SK-MEL-5 (cell line): ENCODE data around the gene COCH. TPM values are rescaled to one million over a fixed set of nuclear protein-coding genes. Genes with fewer than 3 reads are reported as not detected.
"Not testable (repeated sequence)": the region's sequence is repeated elsewhere in the genome, so short reads cannot be mapped to it uniquely, and the experiment has no call there.

Experiments used
- DNase-seq: peaks from one replicate; pipeline ENCODE4 v3.0.0-alpha.2; 2016; ENCODE audit warnings: low read depth, low spot score
- in situ Hi-C: cut with HindIII; loops from 2 replicates; pipeline ENCODE4 v1.10.0; 2016; ENCODE audit warnings: low sequenced_read_pairs, high pct_unique_total_duplicates, low pct_unique_long_range_greater_than_20kb
- total RNA-seq: library from RNA; depleted of rRNA; stranded (reverse); fragments of >200 nt; shearing (Covaris generic); gene quantifications from 2 replicates; pipeline ENCODE4 v1.2.3, GENCODE V29; 2014

Gene COCH
- total RNA-seq, 1 experiment from 2014 or later = 0.92 TPM

- no peak for DNase-seq
- in situ Hi-C loops = no loop called here
These were observed 1.8 kb upstream of the COCH start for GRCh38 chr14:30872602-30873001.

DNA sequence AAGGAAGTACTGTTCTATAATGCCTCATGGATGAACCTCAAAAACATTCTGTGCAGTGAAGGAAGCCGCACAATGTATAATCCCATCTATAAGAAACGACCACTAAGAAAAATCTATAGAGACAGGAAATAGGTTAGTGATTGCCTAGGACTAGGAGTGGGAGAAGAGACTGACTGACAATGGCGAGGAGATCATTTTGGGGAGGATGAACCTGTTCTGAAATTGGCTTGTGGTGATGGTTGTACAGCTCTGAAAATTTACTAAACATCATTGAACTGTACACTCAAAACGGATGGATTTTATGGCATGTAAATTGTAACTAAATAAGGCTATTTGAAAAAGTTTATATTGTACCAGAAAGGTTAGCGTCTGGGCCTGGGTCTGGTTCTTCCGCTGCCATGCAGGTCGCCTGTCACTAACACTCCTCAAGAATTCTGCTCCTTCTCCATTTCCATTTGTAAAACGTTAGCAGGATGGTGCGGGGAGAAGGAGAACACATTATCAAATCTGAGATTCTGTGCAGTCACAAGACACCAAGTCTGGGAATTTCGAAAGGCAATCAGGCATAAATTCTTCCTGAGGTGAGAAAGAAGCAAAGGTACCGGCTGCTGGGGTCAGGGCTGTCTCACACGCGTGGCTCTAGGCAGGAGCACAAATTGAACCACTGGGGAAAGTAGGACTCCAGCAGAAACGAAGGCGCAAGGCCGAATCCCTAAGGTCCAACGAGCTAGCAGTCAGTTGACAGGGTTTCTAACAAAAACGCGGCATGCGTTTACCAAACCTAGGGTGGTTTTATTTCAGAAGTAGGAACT lies 845 bp upstream of the COCH start:
- in situ Hi-C loops = no loop called here

GRCh38 chr14:30874999-30875787 lies 834 bp downstream of the COCH start:
- DNase-seq = no peak
- in situ Hi-C loops = no loop called here

More for the DNA sequence above, 845 bp upstream of the COCH start:
- no peak for DNase-seq

- in situ Hi-C loops = no loop called here
- no peak for DNase-seq
These were observed 1.4 kb downstream of the COCH start for GRCh38 chr14:30875788-30876053.

DNA sequence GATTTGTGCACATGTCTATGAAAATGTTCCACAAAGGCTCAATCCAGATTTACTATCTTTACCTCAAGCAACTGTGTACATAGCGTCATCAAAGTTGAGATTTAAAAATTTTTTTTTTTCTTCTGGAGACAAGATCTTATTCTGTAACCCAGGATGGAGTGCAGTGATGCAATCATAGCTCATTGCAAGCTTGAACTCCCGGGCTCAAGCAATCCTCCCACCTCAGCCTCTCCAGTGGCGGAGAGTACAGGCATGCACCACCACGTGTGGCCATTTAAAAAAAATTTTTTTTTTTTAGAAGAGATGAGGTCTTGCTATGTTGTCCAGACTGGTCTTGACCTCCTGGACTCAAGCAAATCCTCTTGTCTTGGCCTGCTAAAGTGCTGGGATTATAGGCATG lies 2.3 kb downstream of the COCH start:
- in situ Hi-C loops = no loop called here

DNA sequence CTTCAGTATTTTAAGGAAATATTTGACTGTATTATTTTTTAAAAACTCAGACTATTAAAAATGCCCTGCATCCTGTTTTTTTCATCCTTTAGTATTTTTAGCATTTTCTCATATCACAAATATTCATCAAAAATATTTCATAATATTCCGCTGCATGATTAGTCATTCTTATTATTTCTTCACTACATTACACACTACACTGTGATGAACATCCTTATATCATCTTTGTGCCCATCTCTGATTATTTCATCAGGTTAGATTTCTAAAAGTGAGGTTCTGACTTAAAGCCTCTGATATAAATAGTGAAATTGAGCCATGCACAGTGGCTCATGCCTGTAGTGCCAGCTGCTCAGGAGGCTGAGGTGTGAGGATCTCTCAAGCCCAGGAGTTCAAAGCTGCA lies 8.1 kb downstream of the COCH start:
- no peak for DNase-seq
- in situ Hi-C loops = no loop called here

More for the DNA sequence above, 2.3 kb downstream of the COCH start:
- no peak for DNase-seq

- in situ Hi-C loops = no loop called here
- no peak for DNase-seq
These were observed 9.3 kb downstream of the COCH start for GRCh38 chr14:30883508-30884294.

DNA sequence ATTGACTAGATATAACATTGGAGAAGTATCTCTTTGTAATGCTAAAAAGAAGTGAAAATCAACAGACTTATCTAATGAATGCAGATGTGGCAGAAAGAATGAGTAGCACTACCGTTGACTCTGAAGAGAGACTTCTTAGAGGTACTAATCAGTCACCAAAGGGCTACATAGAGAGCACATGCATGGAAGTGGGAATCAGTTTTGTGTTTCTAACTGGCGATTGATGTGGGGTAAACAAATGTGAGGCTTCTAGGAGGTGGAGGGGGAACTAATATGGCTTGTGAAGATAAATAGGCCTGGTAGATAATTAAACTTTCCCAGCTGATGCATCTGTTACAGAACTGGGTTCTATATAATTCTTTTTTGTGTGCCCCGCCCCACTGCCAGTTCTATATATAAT lies 10.5 kb downstream of the COCH start:
- in situ Hi-C loops = no loop called here

GRCh38 chr14:30885840-30886740 lies 11.7 kb downstream of the COCH start:
- in situ Hi-C loops = no loop called here
- DNase-seq = no peak

More for the DNA sequence above, 10.5 kb downstream of the COCH start:
- DNase-seq = no peak

DNA sequence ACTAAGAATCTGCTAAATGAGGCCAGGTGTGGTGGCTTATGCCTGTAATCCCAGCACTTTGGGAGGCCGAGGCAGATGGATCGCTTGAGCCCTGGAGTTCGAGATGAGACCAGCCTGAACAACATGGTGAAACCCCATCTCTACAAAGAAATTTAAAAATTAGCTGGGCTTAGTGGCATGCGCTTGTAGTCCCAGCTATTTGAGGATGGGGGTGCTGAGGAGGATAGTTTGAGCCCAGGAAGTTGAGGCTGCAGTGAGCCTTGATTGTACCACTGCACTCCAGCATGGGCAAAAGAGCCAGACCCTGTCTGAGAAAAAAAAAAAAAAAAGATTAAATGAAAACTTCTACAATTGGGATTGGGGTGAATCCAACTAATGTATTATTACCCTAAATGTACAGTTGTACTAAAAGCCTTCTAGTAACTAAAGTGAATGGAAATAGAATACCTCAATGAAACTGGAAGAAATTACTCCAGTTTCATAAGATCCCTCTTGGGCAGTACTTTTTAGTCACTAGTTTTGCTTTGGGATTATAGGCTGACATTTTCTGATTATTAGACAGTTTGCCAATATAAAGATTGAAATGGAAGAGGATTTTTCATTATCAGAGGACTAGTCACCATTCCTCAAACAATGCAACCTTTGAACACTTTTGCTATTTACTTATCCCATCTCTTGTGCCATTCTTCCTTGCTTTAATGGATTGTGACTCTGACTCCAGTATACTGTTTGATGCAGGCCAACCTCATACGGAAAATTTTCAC lies 14.3 kb downstream of the COCH start:
- DNase-seq = no peak
- in situ Hi-C loops = no loop called here

- no peak for DNase-seq
- in situ Hi-C loops = no loop called here
These were observed 14.9 kb downstream of the COCH start for GRCh38 chr14:30889244-30889594.

DNA sequence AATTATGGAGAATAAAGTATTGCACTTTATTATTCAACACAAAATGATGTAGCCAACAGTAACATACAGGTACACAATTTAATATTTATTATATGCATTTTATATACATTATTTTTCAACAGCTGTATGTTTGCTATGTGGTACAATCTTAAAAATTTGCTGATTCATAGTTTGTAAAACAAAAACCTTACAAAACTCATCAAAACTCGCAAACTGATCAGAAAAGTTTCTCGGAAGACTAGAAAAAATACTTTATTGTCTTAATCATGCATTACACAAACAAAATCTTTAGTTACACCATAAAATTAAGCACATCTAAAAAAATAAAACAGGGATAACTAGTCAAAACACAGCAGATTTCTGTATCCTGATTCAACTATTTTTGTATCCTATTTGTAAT lies 19.5 kb downstream of the COCH start:
- DNase-seq = no peak
- in situ Hi-C loops = no loop called here

DNA sequence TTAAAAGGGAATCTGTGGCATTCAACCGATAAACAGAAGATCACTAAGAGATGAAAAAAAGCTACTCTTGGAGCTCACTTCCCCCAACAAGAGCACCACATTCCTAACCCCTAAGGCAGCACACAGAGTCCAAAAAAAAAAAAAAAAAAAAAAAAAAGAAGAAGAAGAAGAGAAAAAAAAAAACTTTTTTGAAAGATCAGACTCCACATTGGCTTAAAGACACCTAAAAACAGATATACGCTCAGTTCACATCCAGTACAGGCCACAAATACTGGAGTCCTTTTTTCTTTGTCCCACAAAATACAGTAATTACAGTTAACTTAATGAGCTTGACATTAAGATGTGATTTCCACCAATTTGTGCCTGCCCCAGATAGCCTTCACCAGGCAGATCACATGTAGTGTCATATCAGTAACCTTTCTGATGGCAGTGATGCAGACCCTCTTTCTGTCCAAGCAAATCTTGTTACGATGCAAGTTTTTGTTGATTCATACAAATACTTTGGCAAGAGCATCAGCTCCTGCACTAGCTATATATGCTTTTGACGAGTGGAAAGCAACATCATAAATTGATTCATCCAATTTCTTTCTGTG lies 20.7 kb downstream of the COCH start:
- no peak for DNase-seq
- in situ Hi-C loops = no loop called here

DNA sequence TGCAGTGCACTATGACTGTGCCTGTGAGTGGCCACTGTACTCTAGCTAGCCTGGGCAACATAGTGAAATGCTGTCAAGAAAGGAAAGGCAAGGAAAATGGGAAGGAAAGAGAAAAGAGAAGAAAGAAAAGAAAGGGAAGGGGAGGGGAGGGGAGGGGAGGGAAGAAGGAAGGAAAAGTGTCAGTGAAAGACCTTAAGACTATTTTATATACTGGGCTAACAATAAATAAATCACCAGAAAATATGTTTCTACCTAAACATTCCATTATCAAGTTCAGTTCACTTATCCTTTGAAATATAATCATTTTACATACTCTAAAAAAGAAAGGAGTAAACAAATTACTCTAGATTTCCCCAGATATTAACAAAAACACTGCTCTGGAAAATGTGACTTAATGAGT lies 22.1 kb downstream of the COCH start:
- no peak for DNase-seq
- in situ Hi-C loops = no loop called here

- in situ Hi-C loops, DNase-seq: not testable (repeated sequence)
These were observed 22.8 kb downstream of the COCH start for GRCh38 chr14:30897121-30897520.

DNA sequence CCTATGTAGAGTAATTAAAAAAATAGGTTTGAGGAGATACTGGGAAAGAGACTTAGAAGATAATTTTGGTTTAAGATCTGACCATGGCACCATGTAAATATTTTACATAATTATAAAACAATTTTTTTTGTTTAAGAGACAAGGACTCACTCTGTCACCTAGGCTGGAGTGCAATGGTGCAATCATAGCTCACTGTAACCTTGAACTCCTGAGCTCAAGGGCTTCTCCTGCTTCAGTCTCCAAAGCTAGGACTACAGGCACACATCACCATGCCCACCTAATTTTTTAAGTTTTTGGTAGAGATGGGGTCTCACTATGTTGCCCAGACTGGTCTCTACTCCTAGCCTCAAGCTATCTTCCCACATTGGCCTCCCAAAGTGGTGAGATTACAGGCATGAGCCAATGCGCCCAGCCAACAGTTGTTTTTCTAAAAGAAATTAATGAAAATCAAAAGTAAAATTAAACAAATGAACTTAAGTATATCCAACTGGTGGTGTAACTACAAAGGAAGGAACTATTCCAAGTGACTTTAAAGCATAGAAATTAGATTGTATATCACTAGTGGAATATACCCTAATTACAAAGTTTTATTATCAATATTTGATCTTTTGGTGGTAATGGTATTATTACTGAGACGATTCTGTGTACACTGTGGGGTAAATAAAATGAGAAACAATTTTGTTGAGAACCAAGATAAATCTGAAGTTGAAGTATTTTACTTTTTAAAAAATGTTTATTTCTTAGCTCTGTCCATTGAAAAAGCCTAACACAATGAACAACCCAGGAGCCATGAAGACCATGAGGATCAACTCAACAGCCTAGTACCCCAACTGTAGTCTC lies 29.1 kb downstream of the COCH start:
- DNase-seq = no peak
- in situ Hi-C loops = no loop called here
